SK-N-SH (cell line): ENCODE measurements around the gene ESF1. TPM values are rescaled to one million over a fixed set of nuclear protein-coding genes. Genes with fewer than 3 reads are reported as not detected.
A peak's percentile ranks its signal among the peaks of the same experiment; 100 is the strongest.

Experiments
- CTCF ChIA-PET: fragments of 300-600, 350-600 bp; formaldehyde crosslinking; extraction: SDS; loops from one replicate; lab custom pipeline; 2021; lab: Yijun Ruan, JAX
- POLR2A ChIA-PET: fragments of 350-600 bp; sonication (Branson Sonifier 250); formaldehyde crosslinking; extraction: SDS; loops from one replicate; lab custom pipeline; 2020; ENCODE audit warnings: antibody characterized with exemption, inconsistent platforms; lab: Yijun Ruan, JAX
- DNase-seq: peaks from one replicate; pipeline ENCODE4 v3.0.0; 2012
- H2AFZ ChIP-seq: fragments of 200-600 bp; sonication (generic); 2 replicates; pipeline ENCODE4 v1.8.1; 2016; ENCODE audit warnings: antibody characterized with exemption, mild to moderate bottlenecking, low read depth
- H3F3A ChIP-seq: fragments of 200-600 bp; sonication (generic); replicated peaks from 2 replicates; pipeline ENCODE3; 2016; ENCODE audit warnings: antibody characterized with exemption, mild to moderate bottlenecking; ENCODE audit not compliant: insufficient read depth
- H3K27ac ChIP-seq, 2 experiments: fragments of 200-500 bp in 1 of 2; fragments of 200-600 bp in 1 of 2; sonication (Bioruptor generic) in 1 of 2; sonication (generic), shearing (Covaris generic) in 1 of 2; 2 replicates each; pipeline versions ENCODE4 v1.5.1 to v1.6.1; 2014 to 2016; ENCODE audit warnings: low read depth in 2 of 2, inconsistent platforms in 1 of 2, low read length in 1 of 2, mild to moderate bottlenecking in 1 of 2, mixed read lengths in 1 of 2
- H3K27me3 ChIP-seq: fragments of 200-600 bp; sonication (generic), shearing (Covaris generic); 2 replicates; pipeline ENCODE4 v1.6.1; 2016; ENCODE audit warnings: mixed run types; ENCODE audit not compliant: insufficient read depth
- H3K36me3 ChIP-seq, 2 experiments: fragments of 200-500 bp in 1 of 2; fragments of 200-600 bp in 1 of 2; sonication (Bioruptor generic) in 1 of 2; sonication (generic) in 1 of 2; replicated peaks in 1 of 2; 2 replicates each; pipeline versions ENCODE3 to v1.5.1; 2014 to 2016; ENCODE audit warnings: low read length in 1 of 2, mild to moderate bottlenecking in 1 of 2; ENCODE audit not compliant: insufficient read depth in 2 of 2, control insufficient read depth in 1 of 2
- H3K4me1 ChIP-seq, 2 experiments: fragments of 200-500 bp in 1 of 2; fragments of 200-600 bp in 1 of 2; sonication (Bioruptor generic) in 1 of 2; sonication (generic), shearing (Covaris generic) in 1 of 2; 2 replicates each; pipeline versions ENCODE4 v1.5.1 to v1.6.1; 2014 to 2016; ENCODE audit warnings: low read depth in 1 of 2, low read length in 1 of 2, mixed run types in 1 of 2; ENCODE audit not compliant: insufficient read depth in 2 of 2, control insufficient read depth in 1 of 2
- H3K4me2 ChIP-seq: fragments of 200-600 bp; sonication (generic), shearing (Covaris generic); 2 replicates; pipeline ENCODE4 v1.6.1; 2017; ENCODE audit warnings: mixed run types
- H3K4me3 ChIP-seq, 2 experiments: fragments of 200-500 bp in 1 of 2; fragments of 200-600 bp in 1 of 2; sonication (Bioruptor generic) in 1 of 2; sonication (generic), shearing (Covaris generic) in 1 of 2; 2 replicates each; pipeline versions ENCODE4 v1.5.1 to v1.8.1; 2014 to 2016; ENCODE audit warnings: low read depth in 2 of 2, inconsistent platforms in 1 of 2, low read length in 1 of 2, mild to moderate bottlenecking in 1 of 2, mixed read lengths in 1 of 2, moderate library complexity in 1 of 2
- H3K79me2 ChIP-seq: fragments of 200-600 bp; sonication (generic); 2 replicates; pipeline ENCODE4 v1.8.1; 2017; ENCODE audit warnings: mild to moderate bottlenecking; ENCODE audit not compliant: insufficient read depth
- H3K9ac ChIP-seq: fragments of 200-600 bp; sonication (generic); 2 replicates; pipeline ENCODE4 v1.6.1; 2017; ENCODE audit warnings: mixed run types
- H3K9me2 ChIP-seq: fragments of 200-600 bp; sonication (generic); 2 replicates; pipeline ENCODE4 v1.6.1; 2017; ENCODE audit warnings: mixed run types
- H3K9me3 ChIP-seq: fragments of 200-600 bp; sonication (generic); 2 replicates; pipeline ENCODE4 v1.6.1; 2017; ENCODE audit warnings: mixed run types, mild to moderate bottlenecking, moderate library complexity
- H4K20me1 ChIP-seq: fragments of 200-600 bp; sonication (generic); 2 replicates; pipeline ENCODE4 v1.6.1; 2017; ENCODE audit warnings: mild to moderate bottlenecking, mixed run types; ENCODE audit not compliant: insufficient read depth
- CTCF ChIP-seq: fragments of 200-600 bp; sonication (generic); IDR thresholded peaks from 2 replicates; pipeline ENCODE4 v1.6.1; 2017; ENCODE audit warnings: antibody characterized with exemption, mild to moderate bottlenecking, moderate library complexity
- EZH2phosphoT487 ChIP-seq: fragments of 200-600 bp; sonication (generic); IDR thresholded peaks from 2 replicates; pipeline ENCODE4 v1.6.1; 2017; ENCODE audit warnings: low read depth, mixed run types, mild to moderate bottlenecking, antibody characterized with exemption, moderate library complexity, borderline replicate concordance
- FOXM1 ChIP-seq: IDR thresholded peaks from 2 replicates; pipeline ENCODE4 v1.4.0; 2012; ENCODE audit warnings: low read depth, mild to moderate bottlenecking
- GATA2 ChIP-seq: sonication (generic); formaldehyde crosslinking; IDR thresholded peaks from 2 replicates; pipeline ENCODE4 v1.5.0; 2020; ENCODE audit warnings: mild to moderate bottlenecking, missing genetic modification reagents
- MEF2A ChIP-seq: IDR thresholded peaks from 2 replicates; pipeline ENCODE4 v1.4.0; 2012; ENCODE audit warnings: low read depth, borderline replicate concordance
- MXI1 ChIP-seq: IDR thresholded peaks from 2 replicates; pipeline ENCODE4 v1.6.1; 2012; ENCODE audit warnings: mild to moderate bottlenecking, low read depth, low read length, improper control_type of control experiment
- NFIC ChIP-seq: IDR thresholded peaks from 2 replicates; pipeline ENCODE4 v1.4.0; 2012; ENCODE audit warnings: borderline replicate concordance
- PBX3 ChIP-seq: IDR thresholded peaks from 2 replicates; pipeline ENCODE4; 2012
- REST ChIP-seq: IDR thresholded peaks from 2 replicates; pipeline ENCODE4 v1.6.1; 2012; ENCODE audit warnings: mild to moderate bottlenecking, low read depth, low read length, moderate library complexity
- SIN3A ChIP-seq: IDR thresholded peaks from 2 replicates; pipeline ENCODE4 v1.6.1; 2012; ENCODE audit warnings: low read depth, mild to moderate bottlenecking, low read length, moderate library complexity, borderline replicate concordance
- SMC3 ChIP-seq: IDR thresholded peaks from 2 replicates; pipeline ENCODE4 v1.6.1; 2012; ENCODE audit warnings: low read depth, low read length, improper control_type of control experiment
- TAF1 ChIP-seq: IDR thresholded peaks from 2 replicates; pipeline ENCODE4 v1.6.1; 2012; ENCODE audit warnings: low read depth, mild to moderate bottlenecking, low read length, moderate library complexity, borderline replicate concordance
- USF1 ChIP-seq: IDR thresholded peaks from 2 replicates; pipeline ENCODE4 v1.4.0; 2012; ENCODE audit warnings: low read depth, borderline replicate concordance
- YY1 ChIP-seq: IDR thresholded peaks from 2 replicates; pipeline ENCODE4 v1.4.0; 2012; ENCODE audit warnings: low read depth, mild to moderate bottlenecking
- polyA plus RNA-seq, 3 experiments: library from polyadenylated mRNA; depleted of rRNA; stranded (reverse); fragments of >200 nt; gene quantifications; 2 replicates each; pipeline ENCODE4 v1.2.3, GENCODE V29; 2012

The ESF1 gene
- polyA plus RNA-seq, 1 of the 3 experiments (the other 2 are of a cell fraction) = 1.4 TPM

- TF ChIP-seq REST = no peak
- no peak for TF ChIP-seq PBX3
- TF ChIP-seq YY1 = no peak
- TF ChIP-seq MXI1 = no peak
- TF ChIP-seq SMC3 = peak; percentile 62
- no peak for TF ChIP-seq GATA2
- TF ChIP-seq NFIC = no peak
- TF ChIP-seq, all 33 proteins: peak for 3
Measured at GRCh38 chr20:13819885-13820645, 35.3 kb upstream of the ESF1 start (continued).

- no peaks in the 10 kb centered on the region for H3K27me3 ChIP-seq
- no peak overlapping the region for H3K4me2 ChIP-seq
- peaks cover 4% of the 10 kb centered on the region for H3F3A ChIP-seq
- no peak overlapping the region for H3K4me3 ChIP-seq
- H3K9ac ChIP-seq = no peak overlapping the region
- no peaks in the 10 kb centered on the region for H3K9me3 ChIP-seq
- H4K20me1 ChIP-seq = no peaks in the 10 kb centered on the region
- no peak overlapping the region for H3K27ac ChIP-seq
- DNase-seq = no peak
- no peaks in the 10 kb centered on the region for H3K9me2 ChIP-seq
- POLR2A ChIA-PET = no interaction called here
- H3K79me2 ChIP-seq = no peaks in the 10 kb centered on the region
- TF ChIP-seq FOXM1 (no peak), EZH2phosphoT487 (no peak), USF1 (no peak), CTCF (no peak), SIN3A (no peak), MEF2A (no peak), TAF1 (no peak), PBX3 (no peak)
- peaks cover 48 to 62% of the 10 kb centered on the region in 2 experiments for H3K36me3 ChIP-seq
- CTCF ChIA-PET = interaction anchor here (0.8 to 1.4 kb wide), 2 partner anchors 228 to 239 kb away, joined by 3 read pairs; no protein-coding TSS in a partner anchor
- H3K4me1 ChIP-seq = peaks cover 0 to 10% of the 10 kb centered on the region in 2 experiments; a peak in 1 of 4 replicates
- no peak overlapping the region for H2AFZ ChIP-seq
Measured at GRCh38 chr20:13817342-13817741, 32.6 kb upstream of the ESF1 start.
